Measurements from ENCODE around the gene KRT77. TPM values are rescaled to one million over a fixed set of nuclear protein-coding genes. Genes with fewer than 3 reads are reported as not detected.

Gene KRT77
- total RNA-seq, 1 donor from 2014 or later = not detected

DNA sequence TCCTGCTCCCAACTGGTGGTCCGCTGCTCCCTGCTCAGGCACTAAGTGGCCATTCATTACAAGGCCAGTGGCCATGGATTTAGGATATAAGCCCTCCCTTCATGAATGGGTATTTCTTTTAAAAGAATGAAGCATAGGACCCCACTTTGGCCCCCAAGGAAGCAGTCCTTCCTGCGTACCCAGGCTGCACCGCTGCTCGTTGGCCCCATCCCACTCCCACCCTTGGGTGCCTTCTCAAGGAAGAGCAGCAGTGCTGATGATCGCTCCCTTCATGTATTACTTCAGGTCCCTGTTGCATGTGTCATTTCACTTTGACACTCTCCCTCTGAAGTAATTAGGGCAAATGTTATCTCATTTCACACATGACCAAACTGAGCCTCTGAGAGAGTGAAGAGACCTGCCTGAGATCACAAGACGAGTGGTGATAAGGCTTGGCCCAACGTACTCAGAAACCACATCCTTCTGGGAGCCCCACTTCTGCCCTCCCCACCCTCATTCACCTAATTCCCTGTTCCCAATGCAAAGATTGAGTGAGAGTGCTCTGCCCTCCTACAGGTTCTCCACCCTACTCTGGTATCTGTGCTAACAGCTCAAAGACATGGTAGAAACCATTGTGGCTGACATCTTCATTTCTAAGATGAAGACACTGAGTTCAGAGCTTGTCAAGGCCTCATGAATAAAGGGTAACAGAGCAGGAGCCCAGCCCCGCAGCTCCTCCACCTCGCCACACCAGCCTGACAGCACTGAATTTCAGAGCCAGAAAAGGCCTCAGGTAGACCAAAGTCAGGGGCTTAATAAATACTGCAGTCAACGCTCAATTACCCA lies 41.0 kb downstream of the KRT77 start:
- intact Hi-C loops (cut with DNase I) = no loop called here
- DNase-seq (ENCODE audit: low spot score) = no peak

DNA sequence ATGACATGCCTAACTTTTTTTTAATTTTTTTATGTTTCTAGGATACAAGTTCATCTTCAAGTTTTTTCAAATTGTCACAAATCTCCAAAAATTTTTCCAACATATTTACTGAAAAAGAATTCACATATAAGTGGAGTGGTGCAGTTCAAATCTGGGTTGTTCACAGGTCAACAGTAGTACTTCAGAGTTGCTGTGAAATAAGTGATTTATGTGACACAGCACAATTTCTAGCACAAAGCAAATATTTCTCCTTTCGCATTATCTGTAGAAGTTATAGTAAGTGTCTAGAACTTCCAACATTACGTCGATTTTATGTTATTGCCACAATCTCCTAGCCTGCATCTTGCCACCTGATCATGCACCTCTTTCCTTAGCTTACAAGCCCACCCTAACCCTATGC lies 41.7 kb downstream of the KRT77 start:
- DNase-seq (ENCODE audit: low spot score) = no peak
- intact Hi-C loops (cut with DNase I) = no loop called here

DNA sequence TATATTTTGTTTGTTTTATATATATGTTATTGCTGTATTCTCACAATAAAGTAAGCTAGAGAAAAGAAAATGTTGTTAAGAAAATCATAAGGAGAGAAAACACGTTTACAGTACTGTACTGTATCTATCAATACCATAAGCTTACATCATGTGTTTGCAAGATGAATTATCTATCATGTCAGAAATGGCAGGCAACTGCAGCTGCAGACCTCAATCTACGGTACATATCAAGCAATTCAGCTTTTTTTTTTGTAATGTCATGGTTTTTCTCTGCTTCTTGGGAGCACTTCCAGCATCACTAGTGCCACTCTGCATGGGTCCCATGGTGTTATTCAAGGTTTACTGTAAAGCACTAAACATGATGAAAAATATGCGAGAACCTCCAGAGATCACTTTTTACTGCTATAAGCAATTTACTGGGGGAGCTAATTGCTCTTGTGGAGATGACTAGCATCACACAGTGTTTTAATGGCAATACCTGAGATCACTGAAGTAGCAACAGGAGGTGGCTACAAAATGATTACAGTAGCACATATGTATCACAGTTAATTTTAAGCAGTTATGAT lies 42.3 kb downstream of the KRT77 start:
- DNase-seq (ENCODE audit: low spot score) = no peak
- intact Hi-C loops (cut with DNase I) = no loop called here

DNA sequence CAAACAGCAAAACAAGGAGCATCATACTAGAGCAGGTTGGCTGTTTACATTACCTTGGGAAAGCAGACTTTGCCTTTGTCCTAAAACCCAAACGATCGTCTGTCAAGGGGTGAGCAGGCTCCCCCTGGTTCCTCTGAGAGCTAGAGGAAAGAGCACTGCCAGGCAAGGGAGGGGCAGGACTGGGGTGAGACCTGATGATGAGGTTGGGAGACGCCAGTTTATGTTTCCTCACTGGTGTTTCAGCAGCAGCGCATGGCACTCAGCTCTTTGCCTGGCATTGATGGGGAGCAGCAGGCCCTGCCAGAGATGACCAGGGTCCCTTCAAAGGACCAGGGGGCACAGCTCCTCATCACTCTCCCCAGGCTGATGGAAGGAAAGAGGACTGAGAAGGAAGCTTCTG lies 43.4 kb downstream of the KRT77 start:
- intact Hi-C loops (cut with DNase I) = no loop called here
- DNase-seq (ENCODE audit: low spot score) = no peak

DNA sequence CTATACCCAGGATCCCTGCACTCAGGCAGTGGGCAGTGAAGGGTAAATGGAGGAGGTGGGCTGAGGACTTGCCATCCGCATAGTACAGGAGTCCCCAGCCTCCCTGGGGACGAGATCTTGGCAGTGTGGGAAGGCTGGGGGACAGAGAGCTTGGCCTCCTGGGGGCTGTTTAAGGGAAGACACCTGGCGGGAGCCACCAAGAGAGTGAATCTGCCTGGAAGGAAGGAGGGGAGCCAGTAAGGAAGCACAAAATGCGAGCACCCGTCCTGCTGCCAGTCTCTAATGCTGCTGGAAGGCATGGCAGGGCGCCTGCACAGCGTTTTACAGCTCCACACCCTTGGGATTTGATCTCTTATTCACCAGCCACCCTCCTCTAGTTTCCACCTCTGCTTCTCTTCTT lies 43.9 kb downstream of the KRT77 start:
- intact Hi-C loops (cut with DNase I) = no loop called here
- no peak for DNase-seq (ENCODE audit: low spot score)

DNA sequence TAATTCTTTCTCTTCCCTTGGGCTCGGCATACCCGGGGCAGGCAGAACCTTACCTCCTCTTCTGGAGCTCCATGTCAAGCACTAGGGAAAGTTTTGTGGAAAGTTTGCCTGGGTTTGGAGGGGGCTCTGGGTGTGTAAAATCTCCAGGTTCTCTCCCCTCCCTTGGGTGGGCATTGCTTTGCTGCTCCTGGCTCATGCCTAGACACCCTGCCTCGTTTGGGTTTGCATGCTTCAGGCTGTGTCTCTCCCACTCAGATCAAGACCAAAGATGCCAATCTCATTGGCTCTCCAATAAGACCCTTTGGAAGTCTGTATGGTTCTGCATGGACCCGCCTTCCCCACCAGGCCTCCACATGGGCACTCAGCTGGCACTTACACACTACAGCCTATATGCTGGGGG lies 45.1 kb downstream of the KRT77 start:
- intact Hi-C loops (cut with DNase I) = no loop called here
- no peak for DNase-seq (ENCODE audit: low spot score)

DNA sequence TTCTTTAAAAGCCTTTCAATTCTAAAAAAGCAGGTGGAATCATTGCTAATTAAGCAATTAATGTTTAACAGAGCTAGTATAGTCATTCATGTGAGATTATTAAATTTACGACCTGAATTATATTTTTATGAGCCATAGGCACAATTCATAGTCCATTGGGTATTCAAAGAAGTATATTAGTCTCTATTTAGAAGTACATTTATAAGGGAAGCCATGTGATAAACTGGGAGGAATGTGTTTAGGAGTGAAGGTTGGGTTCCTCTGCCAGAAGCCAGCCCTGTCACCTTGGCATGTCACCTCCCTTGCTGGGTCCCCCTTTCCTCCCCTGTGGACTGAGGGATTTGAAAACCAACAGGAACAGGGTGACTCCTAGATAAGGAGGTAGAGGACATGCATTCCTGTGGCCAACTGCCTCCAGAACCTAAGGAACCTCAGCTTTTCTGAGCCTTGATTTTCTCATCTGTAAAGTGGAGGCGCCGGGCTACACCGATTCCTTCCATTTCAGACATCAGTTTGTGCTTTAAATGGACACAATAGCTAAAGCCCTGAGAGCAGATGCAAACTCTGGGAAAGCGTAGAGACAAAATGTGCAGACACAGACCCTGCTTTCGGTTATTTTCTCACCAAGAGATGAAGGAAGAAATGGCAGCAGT lies 45.9 kb downstream of the KRT77 start:
- DNase-seq (ENCODE audit: low spot score) = no peak
- intact Hi-C loops (cut with DNase I) = no loop called here

DNA sequence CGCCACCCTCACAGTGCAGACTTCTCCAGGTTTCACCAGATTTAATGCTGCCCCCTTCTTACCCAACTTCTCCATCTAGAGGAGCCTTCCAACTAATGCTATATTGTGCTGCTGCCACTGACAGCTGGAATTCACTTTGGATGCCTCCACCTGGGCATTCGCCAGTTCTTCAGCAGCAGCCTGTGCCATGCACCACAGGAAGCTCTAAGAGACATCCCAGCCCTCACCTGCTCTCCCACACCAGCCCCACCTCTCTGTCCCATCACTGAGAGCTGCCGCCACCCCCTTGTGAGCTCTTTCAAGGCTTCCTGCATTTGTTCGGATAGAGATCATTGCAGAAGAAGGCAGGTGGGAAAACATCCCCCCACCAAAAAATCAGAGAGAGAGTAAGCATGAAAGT lies 46.7 kb downstream of the KRT77 start:
- intact Hi-C loops (cut with DNase I) = no loop called here
- no peak for DNase-seq (ENCODE audit: low spot score)

DNA sequence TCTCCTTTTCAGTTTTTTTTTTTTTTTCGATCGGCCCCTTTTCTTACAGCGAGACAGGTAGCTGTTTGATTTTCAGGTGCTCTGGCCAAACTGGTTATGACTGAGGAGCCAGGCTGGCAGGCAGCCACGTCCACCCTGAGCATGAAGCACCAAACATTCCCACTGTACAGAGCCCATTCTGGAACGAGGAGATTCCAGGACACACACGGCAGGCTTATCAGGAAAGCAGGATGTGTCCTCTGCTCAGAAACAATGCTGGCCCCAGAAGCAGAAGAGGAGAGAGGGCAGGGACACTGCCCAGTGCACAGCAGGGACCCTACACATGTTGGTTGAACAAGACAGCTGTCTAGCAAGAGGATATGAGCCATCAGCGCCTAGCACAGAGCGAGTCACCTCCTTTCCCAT lies 47.6 kb downstream of the KRT77 start:
- DNase-seq (ENCODE audit: low spot score) = no peak

DNA sequence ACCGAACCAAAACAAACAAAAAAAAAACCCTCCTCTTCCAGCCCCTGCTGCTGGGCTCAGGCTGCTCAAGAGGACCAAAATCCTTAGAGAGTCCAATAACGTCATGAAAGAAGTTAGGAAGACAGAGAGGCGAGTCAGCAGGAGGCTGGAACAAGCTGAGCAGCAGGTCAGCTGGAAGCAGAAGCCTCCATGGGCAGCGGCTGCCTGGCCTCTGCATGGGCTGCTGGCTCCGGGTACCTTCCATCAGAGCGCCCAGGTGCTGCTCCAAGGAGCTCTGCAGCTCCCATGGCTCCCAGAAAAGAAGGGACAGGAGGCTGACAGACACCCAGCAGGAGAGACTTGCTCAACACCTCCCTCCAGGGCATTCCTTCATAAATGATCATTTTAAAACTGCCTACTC lies 48.1 kb downstream of the KRT77 start:
- no peak for DNase-seq (ENCODE audit: low spot score)
- intact Hi-C loops (cut with DNase I) = no loop called here

More for the DNA sequence above, 47.6 kb downstream of the KRT77 start:
- intact Hi-C loops (cut with DNase I) = no loop called here

DNA sequence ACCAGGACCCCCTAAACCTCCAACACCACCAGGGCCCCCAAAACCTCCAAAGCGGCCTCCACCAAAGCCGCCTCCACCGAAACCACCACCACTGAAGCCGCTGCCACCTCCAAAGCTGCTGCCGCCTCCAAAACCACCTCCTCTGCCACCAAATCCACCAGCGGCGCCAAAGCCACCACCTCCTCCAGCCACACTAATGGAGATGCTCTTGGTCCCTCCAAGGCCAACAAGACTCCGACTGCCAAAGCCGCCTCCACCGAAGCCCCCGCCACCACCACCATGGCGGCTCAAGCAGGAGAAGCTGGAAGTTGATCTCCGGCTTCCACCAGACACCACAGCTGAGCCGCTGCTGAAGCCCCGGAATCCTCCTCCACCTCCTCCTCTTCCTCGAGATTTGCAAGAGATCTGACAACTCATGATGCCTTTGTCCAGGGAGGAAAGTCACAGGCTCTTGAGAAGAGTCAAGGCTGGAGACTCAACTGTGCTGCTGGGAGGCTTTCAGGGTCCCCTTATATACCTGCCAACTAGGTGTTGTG lies 51.5 kb downstream of the KRT77 start, which contains the start of gene KRT2:
KRT2 (minus strand) TSS at position 486 of the 536 bp plus-strand sequence; CDS start at position 417, 69 bp downstream.
- intact Hi-C loops (cut with DNase I) = no loop called here
- DNase-seq (ENCODE audit: low spot score) = no peak

DNA sequence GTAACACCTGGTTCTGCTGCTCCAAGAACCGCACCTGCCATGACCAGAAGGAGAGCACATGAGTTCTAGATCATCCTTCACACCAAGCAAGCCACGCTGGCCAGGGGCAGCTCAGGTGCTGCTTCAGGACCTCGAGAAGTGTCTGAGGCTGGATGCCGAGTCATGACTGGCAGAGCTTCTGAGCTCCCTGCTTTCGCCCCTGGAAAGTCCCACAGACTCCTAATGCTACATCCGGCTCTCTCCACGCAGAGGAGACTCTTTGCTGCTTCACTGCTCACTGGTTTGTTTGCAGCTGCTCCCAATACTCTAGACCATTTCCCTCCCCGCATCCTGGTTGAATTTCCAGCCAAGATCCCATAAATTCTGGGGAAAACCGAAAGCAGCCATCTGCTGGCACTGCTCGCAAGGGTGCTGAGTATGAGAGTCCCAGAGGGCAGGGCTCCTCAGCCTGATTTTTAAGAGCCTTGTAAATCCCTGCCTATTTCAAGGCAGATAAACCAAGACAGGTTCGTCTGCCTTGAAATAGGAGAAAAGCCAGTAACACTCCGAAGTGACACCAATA lies 52.7 kb downstream of the KRT77 start:
- intact Hi-C loops (cut with DNase I) = no loop called here
- DNase-seq (ENCODE audit: low spot score) = no peak

DNA sequence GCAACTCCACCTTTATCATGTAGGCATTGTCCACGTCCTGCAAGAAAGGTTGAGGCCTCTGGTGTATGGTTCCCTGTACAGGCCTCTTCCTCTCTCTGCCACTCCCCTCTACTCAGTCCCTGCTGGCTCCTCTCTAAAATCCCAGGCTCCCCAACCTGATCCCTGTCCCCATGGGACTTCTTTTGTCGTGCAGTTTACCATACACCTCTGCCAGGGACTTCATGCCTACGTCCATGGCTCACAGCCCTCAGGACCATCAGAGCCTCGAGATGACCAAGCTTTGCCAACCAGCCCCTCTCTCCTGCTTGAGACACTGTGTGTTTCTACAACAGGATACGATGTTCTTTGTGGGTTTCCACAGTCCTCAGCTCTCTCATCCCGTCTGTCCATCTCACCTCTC lies 54.3 kb downstream of the KRT77 start:
- intact Hi-C loops (cut with DNase I) = no loop called here
- no peak for DNase-seq (ENCODE audit: low spot score)

DNA sequence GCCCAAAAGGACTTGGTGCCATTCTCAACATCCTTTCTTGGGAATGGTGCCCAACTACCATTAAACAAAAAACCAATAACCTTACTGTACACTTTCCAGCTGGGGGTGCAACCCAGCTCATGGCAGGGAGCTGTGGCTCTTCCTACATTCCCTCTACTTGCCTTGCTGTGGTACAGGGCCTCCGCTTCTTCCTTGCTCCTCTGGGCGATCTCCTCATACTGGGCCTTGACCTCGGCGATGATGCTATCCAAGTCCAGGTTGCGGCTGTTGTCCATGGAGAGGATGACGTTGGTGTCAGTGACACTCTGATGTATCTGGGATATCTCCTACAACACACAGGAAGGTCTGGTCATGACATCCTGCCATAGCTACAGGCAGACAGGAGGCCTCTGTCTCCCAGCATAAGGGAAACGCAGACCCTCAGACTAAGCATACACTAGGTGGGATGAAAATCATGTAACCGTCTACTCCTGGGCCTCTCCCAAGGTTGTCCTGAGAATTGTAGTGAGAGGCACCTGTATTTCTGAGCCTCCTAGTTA lies 55.2 kb downstream of the KRT77 start:
- intact Hi-C loops (cut with DNase I) = no loop called here
- DNase-seq (ENCODE audit: low spot score) = no peak

DNA sequence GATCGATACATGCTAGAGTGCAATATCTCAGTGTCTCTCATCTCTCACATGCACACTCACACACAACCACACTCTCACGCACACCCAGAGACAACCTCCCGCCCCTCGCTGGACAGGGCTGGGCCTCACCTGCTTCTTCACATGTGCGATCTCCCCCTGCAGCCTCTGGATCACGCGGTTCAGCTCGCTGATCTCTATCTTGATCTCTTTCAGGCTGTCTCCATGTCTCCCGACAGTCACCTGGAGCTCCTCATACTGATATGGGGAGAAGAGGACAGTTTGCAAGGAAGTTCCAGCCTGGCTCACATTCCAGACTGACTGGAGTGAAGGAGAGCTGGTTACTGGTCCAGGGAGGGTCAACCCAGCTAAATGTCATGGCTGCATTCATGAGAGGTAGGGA lies 55.7 kb downstream of the KRT77 start:
- DNase-seq (ENCODE audit: low spot score) = no peak
- intact Hi-C loops (cut with DNase I) = no loop called here

DNA sequence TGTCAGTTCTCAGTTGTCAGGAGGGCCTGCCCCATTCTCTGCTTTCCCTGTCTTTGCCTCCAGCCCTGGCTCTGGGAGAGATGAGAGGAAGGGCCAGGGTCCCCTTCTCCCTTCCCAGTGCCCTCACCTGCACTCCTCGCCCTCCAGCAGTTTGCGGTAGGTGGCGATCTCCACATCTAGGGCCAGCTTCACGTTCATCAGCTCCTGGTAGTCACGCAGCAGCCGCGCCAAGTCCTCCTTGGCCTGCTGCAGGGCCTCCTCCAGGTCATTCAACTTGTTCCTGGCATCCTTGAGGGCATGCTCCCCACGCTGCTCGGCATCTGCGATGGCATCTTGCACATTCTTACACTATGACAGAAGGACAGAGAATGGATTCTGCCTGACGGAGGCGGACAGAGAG lies 56.7 kb downstream of the KRT77 start:
- intact Hi-C loops (cut with DNase I) = no loop called here

DNA sequence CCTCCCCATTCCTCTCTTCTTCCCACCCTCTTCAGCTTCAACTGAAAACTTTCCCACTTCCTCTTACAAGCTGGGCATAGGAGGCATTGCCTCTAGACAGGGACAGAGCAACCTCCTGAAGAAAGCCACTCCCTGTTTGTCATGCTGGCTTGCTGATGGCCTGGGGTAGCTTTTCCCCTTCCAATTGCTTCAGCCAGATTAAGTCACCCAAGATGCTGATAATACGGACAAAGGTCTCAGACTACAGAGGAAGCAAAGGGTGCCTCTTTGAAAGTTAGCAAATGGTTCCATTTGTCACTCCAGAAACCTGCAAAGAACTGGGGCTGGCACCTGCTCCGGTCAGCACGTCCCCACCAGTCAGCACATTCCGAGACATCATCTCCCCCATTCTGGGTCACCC lies 57.3 kb downstream of the KRT77 start:
- peak; percentile 59 for DNase-seq (ENCODE audit: low spot score)
- intact Hi-C loops (cut with DNase I) = no loop called here

More for the DNA sequence above, 56.7 kb downstream of the KRT77 start:
- peak; percentile 63 for DNase-seq (ENCODE audit: low spot score)

DNA sequence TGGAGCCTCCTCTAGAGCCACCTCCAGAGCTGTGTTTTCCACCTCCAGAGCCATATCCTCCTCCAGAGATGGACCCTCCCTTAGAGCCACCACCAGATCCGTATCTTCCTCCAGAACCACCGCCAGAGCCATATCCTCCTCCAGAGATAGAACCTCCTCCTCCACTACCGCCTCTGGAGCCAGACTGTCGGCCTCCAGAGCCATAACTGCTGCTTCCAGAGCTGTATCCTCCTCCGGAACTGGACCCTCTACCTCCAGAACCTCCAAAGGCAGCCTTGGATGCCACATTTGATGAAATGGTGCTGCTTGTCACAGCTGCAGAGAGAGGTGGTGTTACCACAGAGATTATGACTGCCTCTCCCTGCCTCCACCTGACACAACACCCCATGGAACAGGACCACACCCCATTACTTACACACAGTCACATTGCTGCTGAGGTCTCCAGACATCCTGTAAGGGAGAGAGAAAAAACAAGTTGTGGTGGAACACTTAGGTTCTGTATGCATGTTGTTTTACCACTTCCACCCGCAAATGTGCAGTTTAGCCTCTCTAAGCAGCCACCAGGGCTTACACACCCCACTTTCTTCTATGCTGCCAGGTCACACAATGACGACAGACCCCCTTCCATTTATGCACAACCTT lies 58.1 kb downstream of the KRT77 start:
- no peak for DNase-seq (ENCODE audit: low spot score)
- intact Hi-C loops (cut with DNase I) = no loop called here

DNA sequence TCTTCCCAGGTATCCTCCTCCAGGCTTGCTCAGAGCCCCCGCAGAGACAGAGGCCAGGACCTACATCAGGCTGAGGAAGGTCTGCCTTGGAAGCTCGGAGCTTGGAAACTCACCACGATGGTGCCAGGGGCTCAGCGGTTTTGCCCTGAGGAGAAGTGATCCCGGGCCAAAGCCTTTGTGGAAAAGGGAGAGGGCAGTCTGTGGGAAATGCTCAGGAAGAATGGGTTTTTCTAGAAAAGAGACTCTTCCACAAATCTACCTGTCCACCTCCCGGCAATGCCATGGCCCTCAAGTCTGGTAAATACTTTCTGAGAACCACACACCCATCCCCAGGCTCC lies 59.3 kb downstream of the KRT77 start:
- intact Hi-C loops (cut with DNase I) = no loop called here
- DNase-seq (ENCODE audit: low spot score) = no peak

Measured in cardiac septum (tissue), 1 donor.